ENCODE measurements around the gene SECTM1. TPM values are rescaled to one million over a fixed set of nuclear protein-coding genes. Genes with fewer than 3 reads are reported as not detected.
A peak's percentile ranks its signal among the peaks of the same experiment; 100 is the strongest.

SECTM1 gene
- total and polyA plus RNA-seq, 9 of the 15 experiments (the other 6 are each of a cell fraction or from before 2014, with no cell fraction given): 0.11 to 0.46 (median 0.18) TPM; not detected in 6

GRCh38 chr17:82334204-82334621 lies 647 bp upstream of the SECTM1 start:
- no peaks in the 10 kb centered on the region for H4K20me1 ChIP-seq (replicated peaks; ENCODE audit: control insufficient read depth, insufficient read depth, low read length)
- intact Hi-C loops (cut with micrococcal nuclease): no loop called here
- CTCF ChIA-PET (ENCODE audit: low intra/inter-chr PET ratio): no interaction called here
- no peak for DNase-seq (ENCODE audit: extremely low read depth in 1 of 4, low spot score in 3 of 4)
- H3K9me3 ChIP-seq (replicated peaks; ENCODE audit: control insufficient read depth, insufficient read depth, low read depth, low read length): no peaks in the 10 kb centered on the region
- 100% methylated on average over 11 of the region's 25 CpGs for WGBS (ENCODE audit: insufficient coverage, low coverage, missing lambda C conversion rate)
- no peak overlapping the region for H2AFZ ChIP-seq (ENCODE audit: low read depth, low read length)
- in situ Hi-C loops (cut with MboI): no loop called here
- 0 out of 2 replicates have a peak overlapping the region, but pooled peaks have one; percentile 71 for H3K4me2 ChIP-seq (ENCODE audit: insufficient read depth, low read length)
- no peaks in the 10 kb centered on the region for H3K27me3 ChIP-seq (ENCODE audit: control insufficient read depth in 2 of 2, insufficient read depth in 2 of 2, low read length in 2 of 2)
- H3K9me1 ChIP-seq (ENCODE audit: control insufficient read depth, insufficient read depth, low read length): no peaks in the 10 kb centered on the region
- POLR2A ChIA-PET: interaction anchor here (0.6 to 1.6 kb wide), 3 partner anchors 10 to 373 kb away, joined by 3 to 5 read pairs (median 4); partner anchors contain the start of gene NOTUM
- no peak for ATAC-seq
- TF ChIP-seq ZNF277 (CRISPR knock-in tag; IDR thresholded peaks at IDR 0.05; ENCODE audit: borderline replicate concordance): no peak
- no peak for TF ChIP-seq SRSF9 (IDR thresholded peaks at IDR 0.05; ENCODE audit: borderline replicate concordance, low read depth, low read length)
- peak; percentile 30 for TF ChIP-seq PCBP1 (IDR thresholded peaks at IDR 0.05; ENCODE audit: low read depth, low read length, poor library complexity, severe bottlenecking)
- TF ChIP-seq SMAD4 (CRISPR knock-in tag; conservative IDR thresholded peaks at IDR 0.05): no peak
- no peak for FAIRE-seq
- no peak overlapping the region for H3K27ac ChIP-seq (ENCODE audit: extremely low read depth, low read depth, low read length)
- no TSS peak for BruUV-seq (replicated peaks)
- peak overlapping the region in 1 of 2 experiments; percentile 88; a peak in 2 of 4 replicates for H3K9ac ChIP-seq (ENCODE audit: insufficient read depth in 1 of 2, low read depth in 2 of 2, low read length in 2 of 2)
- H3K79me2 ChIP-seq (ENCODE audit: control insufficient read depth, insufficient read depth, low read length): peaks cover 11% of the 10 kb centered on the region; the same call in 2 of the 3 replicates
- H3K36me3 ChIP-seq (ENCODE audit: control insufficient read depth, insufficient read depth, low read length): no peaks in the 10 kb centered on the region
- H3K4me3 ChIP-seq: no peak overlapping the region
- peaks cover 44 to 95% of the 10 kb centered on the region in 2 experiments for H3K4me1 ChIP-seq (replicated peaks in 1 of 2; ENCODE audit: control insufficient read depth in 2 of 2, insufficient read depth in 2 of 2, low read length in 2 of 2)
